ENCODE results near the gene ARMH3.

The ARMH3 gene

GRCh38 chr10:101851411-101852116 is 204.4 kb downstream of the ARMH3 start:
- TF ChIP-seq ZFX (IDR thresholded peaks at IDR 0.05) (no peak), CTCF (conservative IDR thresholded peaks at IDR 0.05) (no peak)
- H3K27ac ChIP-seq, result no peak overlapping the region

GRCh38 chr10:101850749-101851148 is 205.2 kb downstream of the ARMH3 start:
- TF ChIP-seq ZFX (IDR thresholded peaks at IDR 0.05), result no peak
- TF ChIP-seq CTCF (conservative IDR thresholded peaks at IDR 0.05), result no peak
- no peak overlapping the region for H3K27ac ChIP-seq

GRCh38 chr10:101848894-101849351 is 207.1 kb downstream of the ARMH3 start:
- TF ChIP-seq CTCF (conservative IDR thresholded peaks at IDR 0.05) (no peak), ZFX (IDR thresholded peaks at IDR 0.05) (no peak)
- no peak overlapping the region for H3K27ac ChIP-seq

GRCh38 chr10:101848408-101848807 is 207.6 kb downstream of the ARMH3 start:
- TF ChIP-seq CTCF (conservative IDR thresholded peaks at IDR 0.05) (no peak), ZFX (IDR thresholded peaks at IDR 0.05) (no peak)
- H3K27ac ChIP-seq, result no peak overlapping the region

- no peak for TF ChIP-seq CTCF (conservative IDR thresholded peaks at IDR 0.05)
- TF ChIP-seq ZFX (IDR thresholded peaks at IDR 0.05), result no peak
- H3K27ac ChIP-seq, result no peak overlapping the region
Observed at GRCh38 chr10:101845893-101846292, 210.1 kb downstream of the ARMH3 start.

- TF ChIP-seq ZFX (IDR thresholded peaks at IDR 0.05) (no peak), CTCF (conservative IDR thresholded peaks at IDR 0.05) (peak; percentile 75)
- no peak within 1 kb of the TSS for H3K27ac ChIP-seq
Observed at GRCh38 chr10:101843032-101844021, 212.6 kb downstream of the ARMH3 start, which contains the start of gene KCNIP2. Gene KCNIP2 (minus strand): TSS chr10:101843800. CDS start chr10:101843568, 232 bp downstream.

- H3K27ac ChIP-seq, result no peak overlapping the region
- no peak for TF ChIP-seq ZFX (IDR thresholded peaks at IDR 0.05)
- TF ChIP-seq CTCF (conservative IDR thresholded peaks at IDR 0.05), result no peak
Observed at GRCh38 chr10:101841826-101842225, 214.1 kb downstream of the ARMH3 start.

All from C4-2B (cell line).